Brain microvascular endothelial cell (primary cell): Measurements from ENCODE around the gene COPS2.
"Not testable (repeated sequence)": the region's sequence is repeated elsewhere in the genome, so short reads cannot be mapped to it uniquely, and the experiment has no call there.

Source experiments
- DNase-seq: peaks from one replicate; pipeline ENCODE4 v3.0.0-alpha.2; 2020
- H3K27ac ChIP-seq: fragments of 250-450 bp; sonication (Bioruptor Pico); 2 replicates; pipeline ENCODE4 v1.5.1; 2020; ENCODE audit warnings: mild to moderate bottlenecking, moderate library complexity
- H3K27me3 ChIP-seq: fragments of 250-450 bp; sonication (Bioruptor Pico); replicated peaks from 2 replicates; pipeline ENCODE4 v1.5.1; 2020; ENCODE audit warnings: mild to moderate bottlenecking
- H3K36me3 ChIP-seq: fragments of 250-450 bp; sonication (Bioruptor Pico); replicated peaks from 2 replicates; pipeline ENCODE4 v1.5.1; 2020; ENCODE audit warnings: mild to moderate bottlenecking
- H3K4me3 ChIP-seq: 2 replicates; pipeline ENCODE4 v1.5.1; 2011; ENCODE audit warnings: low read depth, mild to moderate bottlenecking, control low read depth, low read length, moderate library complexity
- in situ Hi-C: cut with HindIII; loops from 2 replicates; pipeline ENCODE4 v1.10.0; 2017; ENCODE audit warnings: low sequenced_read_pairs, low pct_ligation_motif_present
- TF ChIP-seq, protein P1 (sequence below): IDR thresholded peaks from 2 replicates; pipeline ENCODE4 v1.5.1; 2011; ENCODE audit warnings: low read depth, mild to moderate bottlenecking, moderate library complexity, low read length, control low read depth, inconsistent platforms; ENCODE audit errors: missing control alignments

COPS2 gene

DNA sequence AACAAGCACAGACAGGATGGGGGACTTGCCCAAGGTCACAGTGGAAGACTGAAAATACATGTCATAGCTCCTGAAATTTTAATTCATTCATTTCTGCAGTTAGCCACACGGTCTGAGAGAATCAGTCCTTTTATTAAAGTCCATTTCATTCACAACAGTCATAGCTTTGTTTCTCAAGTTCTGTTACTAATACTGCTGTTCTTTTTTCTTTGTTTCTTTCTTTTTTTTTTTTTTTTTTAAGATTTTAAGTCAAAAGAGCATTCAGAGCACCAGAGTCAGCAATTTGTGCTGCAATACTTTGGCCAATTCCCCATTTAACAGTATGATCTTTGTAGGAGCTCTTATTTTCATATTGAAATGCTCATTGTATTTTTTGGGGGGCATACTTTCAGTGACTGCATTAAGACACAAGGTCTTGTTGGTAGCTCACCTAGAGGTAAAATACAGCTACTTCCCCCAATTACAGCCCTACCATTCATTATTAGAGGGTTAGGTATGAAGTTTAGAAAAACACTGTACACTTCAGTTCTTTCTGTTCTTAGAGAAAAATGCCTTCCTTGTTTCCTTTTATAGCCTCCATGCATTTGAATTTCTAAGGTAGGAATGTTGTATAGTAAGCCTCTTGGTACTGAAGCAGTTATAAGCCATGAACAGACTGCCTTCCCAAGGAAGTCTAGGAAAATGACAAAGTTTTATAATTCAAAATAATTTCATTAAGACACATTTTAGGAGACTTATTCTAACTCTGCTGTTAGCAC is 24.2 kb upstream of the COPS2 start:
- in situ Hi-C loops: no loop called here
- no peak overlapping the region for H3K27ac ChIP-seq

DNA sequence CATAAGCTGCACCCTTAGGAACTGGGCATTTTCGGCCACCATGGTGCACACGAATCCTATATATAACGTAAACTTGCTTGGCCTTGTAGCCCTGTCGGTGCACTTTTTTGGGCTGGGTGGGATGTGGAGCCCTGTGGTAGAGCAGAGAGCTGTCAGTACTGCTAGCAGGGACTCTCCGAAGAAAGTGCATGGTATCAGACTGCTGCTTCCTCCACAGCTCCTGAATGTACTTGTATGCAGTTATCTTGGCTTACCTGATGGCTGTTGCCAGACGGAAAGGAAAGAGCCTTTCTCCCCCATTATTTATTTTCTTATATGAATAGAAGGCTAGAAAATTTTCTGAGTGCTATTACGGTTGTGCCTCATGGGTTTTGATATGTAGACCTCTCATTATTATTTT is 23.1 kb upstream of the COPS2 start:
- no peaks in the 10 kb centered on the region for H3K27me3 ChIP-seq
- TF ChIP-seq, protein P1, sequence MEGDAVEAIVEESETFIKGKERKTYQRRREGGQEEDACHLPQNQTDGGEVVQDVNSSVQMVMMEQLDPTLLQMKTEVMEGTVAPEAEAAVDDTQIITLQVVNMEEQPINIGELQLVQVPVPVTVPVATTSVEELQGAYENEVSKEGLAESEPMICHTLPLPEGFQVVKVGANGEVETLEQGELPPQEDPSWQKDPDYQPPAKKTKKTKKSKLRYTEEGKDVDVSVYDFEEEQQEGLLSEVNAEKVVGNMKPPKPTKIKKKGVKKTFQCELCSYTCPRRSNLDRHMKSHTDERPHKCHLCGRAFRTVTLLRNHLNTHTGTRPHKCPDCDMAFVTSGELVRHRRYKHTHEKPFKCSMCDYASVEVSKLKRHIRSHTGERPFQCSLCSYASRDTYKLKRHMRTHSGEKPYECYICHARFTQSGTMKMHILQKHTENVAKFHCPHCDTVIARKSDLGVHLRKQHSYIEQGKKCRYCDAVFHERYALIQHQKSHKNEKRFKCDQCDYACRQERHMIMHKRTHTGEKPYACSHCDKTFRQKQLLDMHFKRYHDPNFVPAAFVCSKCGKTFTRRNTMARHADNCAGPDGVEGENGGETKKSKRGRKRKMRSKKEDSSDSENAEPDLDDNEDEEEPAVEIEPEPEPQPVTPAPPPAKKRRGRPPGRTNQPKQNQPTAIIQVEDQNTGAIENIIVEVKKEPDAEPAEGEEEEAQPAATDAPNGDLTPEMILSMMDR: no peak
- no peak overlapping the region for H3K4me3 ChIP-seq
- in situ Hi-C loops: no loop called here
- no peak overlapping the region for H3K27ac ChIP-seq
- no peak for DNase-seq
- H3K36me3 ChIP-seq: no peaks in the 10 kb centered on the region

More for the DNA sequence above, 24.2 kb upstream of the COPS2 start:
- Histone ChIP-seq H3K27me3 (no peaks in the 10 kb centered on the region), H3K36me3 (no peaks in the 10 kb centered on the region), H3K4me3 (no peak overlapping the region)
- no peak for DNase-seq
- TF ChIP-seq, protein P1: no peak

DNA sequence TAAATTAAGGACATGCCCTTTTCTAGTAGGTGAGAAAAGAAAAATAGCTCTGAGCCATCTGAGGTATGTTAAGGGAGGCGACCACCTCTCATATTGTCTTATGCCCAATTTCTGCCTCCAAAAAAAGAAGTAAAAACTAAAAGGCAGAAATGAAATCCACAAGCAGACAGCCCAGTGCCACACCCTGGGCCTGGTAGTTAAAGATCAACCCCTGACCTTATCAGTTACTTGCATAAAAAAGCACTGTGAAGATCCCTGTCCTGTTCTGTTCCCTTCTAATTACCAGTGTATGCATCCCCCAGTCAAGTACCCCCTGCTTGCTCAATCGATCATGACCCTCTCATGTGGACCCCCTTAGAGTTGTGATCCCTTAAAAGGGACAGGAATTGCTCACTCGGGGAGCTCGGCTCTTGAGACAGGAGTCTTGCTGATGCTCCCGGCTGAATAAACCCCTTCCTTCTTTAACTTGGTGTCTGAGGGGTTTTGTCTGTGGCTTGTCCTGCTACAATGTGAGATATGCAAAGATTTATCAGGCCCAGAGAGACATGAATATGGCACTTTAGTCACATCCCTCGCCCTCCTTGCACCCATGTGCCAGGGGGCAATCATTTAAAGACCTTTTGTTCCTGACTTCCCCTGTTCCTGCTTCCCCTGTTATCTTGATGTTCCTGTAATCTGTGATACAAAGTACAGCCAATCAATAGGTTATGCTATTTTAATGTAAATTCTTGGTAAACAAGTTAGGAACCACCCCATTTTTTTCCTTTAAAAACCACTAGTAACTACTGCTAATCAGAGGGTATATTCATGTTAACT is 20.4 kb upstream of the COPS2 start:
- H3K27ac ChIP-seq, H3K27me3 ChIP-seq, DNase-seq, H3K4me3 ChIP-seq, in situ Hi-C loops, H3K36me3 ChIP-seq: not testable (repeated sequence)

DNA sequence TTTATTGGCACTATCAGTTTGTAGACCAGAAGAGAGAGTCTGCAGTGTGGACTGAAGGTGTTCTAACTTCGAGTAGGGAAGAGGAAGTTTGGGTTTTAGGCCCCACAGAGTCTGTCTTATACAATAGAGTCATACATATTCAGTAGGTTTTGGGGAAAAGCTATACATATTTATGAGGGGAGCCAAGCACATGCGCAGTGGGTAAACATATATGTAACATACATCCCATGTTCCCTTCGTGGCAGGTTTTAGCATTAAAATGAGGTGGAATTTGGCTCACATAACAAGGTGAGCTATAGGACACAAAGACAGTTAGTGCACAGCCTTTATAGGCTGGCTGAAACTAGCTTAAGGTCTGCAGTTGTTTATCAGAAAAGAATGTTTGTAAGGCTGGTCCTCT is 19.5 kb upstream of the COPS2 start:
- DNase-seq: no peak
- in situ Hi-C loops: no loop called here

DNA sequence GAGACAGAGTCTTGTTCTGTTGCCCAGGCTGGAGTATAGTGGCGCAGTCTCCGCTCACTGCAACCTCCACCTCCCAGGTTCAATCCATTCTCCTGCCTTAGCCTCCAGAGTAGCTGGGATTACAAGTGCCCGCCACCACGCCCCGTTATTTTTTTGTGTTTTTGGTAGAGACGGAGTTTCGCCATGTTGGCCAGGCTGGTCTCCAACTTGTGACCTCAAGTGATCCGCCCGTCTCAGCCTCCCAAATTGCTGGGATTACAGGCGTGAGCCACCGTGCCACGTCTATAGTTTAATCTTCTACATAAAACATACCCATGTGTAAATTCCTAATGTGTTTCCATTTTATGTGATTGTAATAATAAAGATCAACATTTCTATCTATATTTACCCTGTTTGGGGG is 16.4 kb upstream of the COPS2 start:
- no peaks in the 10 kb centered on the region for H3K27me3 ChIP-seq
- H3K36me3 ChIP-seq: no peaks in the 10 kb centered on the region
- H3K4me3 ChIP-seq: no peak overlapping the region
- H3K27ac ChIP-seq: no peak overlapping the region
- TF ChIP-seq, protein P1: no peak
- in situ Hi-C loops: no loop called here
- DNase-seq: no peak

More for the DNA sequence above, 19.5 kb upstream of the COPS2 start:
- no peak overlapping the region for H3K4me3 ChIP-seq
- no peaks in the 10 kb centered on the region for H3K27me3 ChIP-seq
- TF ChIP-seq, protein P1: no peak
- H3K27ac ChIP-seq: no peak overlapping the region
- no peaks in the 10 kb centered on the region for H3K36me3 ChIP-seq

DNA sequence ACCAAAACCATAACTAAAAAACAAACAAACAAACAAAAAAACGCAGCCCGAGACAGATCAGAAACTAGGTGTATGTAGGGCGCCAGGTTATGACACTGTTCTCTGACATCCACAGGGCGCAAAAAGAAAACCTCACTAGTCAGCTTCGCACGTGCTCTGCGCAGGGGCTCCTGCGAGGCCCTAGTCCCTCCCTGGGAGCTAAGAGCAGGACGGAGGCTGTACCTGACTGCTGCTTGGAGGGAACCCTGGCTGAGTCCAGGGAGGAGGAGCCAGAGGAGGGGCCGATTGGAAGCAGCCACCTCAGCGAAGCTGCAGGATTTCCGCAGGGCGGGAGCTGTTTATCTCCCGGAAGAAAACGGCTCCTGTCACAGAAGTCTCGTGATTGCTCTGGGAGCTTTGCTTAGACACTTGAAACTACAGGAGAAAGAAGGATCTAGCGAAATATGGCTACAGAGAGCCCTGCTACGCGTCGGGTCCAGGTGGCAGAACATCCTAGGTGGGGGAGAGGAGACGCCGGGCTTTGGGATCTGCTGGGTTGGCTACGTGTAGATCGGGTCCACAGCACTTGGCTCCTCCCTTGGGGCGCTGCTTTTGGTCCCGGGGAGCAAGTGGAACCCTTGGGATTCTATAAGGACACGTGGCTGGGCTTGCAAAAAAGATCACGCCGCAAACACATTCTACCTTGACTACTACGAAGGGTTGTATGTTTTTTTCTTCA is 14.6 kb upstream of the COPS2 start, which contains the start of gene GALK2:
TSS of gene GALK2 (plus strand) at position 368 of the 718 bp plus-strand sequence. CDS start at position 444, 76 bp downstream.
- H3K4me3 ChIP-seq: peak within 1 kb of the TSS; percentile 91
- H3K27ac ChIP-seq: peak within 1 kb of the TSS; percentile 92
- H3K36me3 ChIP-seq: no peaks in the 10 kb centered on the region
- H3K27me3 ChIP-seq: no peaks in the 10 kb centered on the region
- TF ChIP-seq, protein P1: no peak
- peak; percentile 77 for DNase-seq
- in situ Hi-C loops: no loop called here
